Endometrial microvascular endothelial cells (primary cell): ENCODE measurements around the gene ADORA2B. TPM values are rescaled to one million over a fixed set of nuclear protein-coding genes. Genes with fewer than 3 reads are reported as not detected.

Experiments
- in situ Hi-C: cut with HindIII; loops from 2 replicates; pipeline ENCODE4 v1.10.0; 2017; ENCODE audit warnings: low sequenced_read_pairs, low pct_unique_long_range_greater_than_20kb; ENCODE audit errors: inconsistent ontology term
- total RNA-seq: library from RNA; depleted of rRNA; stranded (reverse); fragments of >200 nt; gene quantifications from one replicate; pipeline ENCODE4 v1.2.3, GENCODE V29; 2015; ENCODE audit errors: inconsistent ontology term

Gene ADORA2B
- total RNA-seq, 1 donor from 2014 or later, result 47.8 TPM

DNA sequence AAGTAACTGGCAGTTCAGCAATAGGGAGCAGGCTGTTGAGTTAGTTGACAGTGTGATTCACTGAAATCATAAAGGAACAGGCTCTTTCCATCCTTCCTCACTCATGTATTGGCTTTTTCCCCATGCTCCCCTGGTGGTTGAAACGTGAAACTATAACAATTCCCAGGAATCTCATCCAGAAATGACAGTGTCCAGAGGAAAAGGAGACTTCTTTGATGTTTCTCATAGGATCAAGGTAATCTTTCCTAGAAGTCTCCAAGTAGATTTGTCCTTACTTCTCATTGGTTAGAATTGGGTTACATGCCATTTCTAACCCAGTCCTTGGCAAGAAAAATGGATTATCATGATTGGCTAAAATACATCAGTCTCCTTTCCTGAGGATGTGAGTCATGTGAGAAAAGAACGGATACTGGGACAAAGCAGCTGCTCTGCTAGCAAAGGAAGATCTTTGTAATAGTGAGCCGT, 69.0 kb downstream of the ADORA2B start:
- in situ Hi-C loops, result no loop called here

GRCh38 chr17:16019347-16019746, 74.4 kb downstream of the ADORA2B start:
- in situ Hi-C loops, result no loop called here

DNA sequence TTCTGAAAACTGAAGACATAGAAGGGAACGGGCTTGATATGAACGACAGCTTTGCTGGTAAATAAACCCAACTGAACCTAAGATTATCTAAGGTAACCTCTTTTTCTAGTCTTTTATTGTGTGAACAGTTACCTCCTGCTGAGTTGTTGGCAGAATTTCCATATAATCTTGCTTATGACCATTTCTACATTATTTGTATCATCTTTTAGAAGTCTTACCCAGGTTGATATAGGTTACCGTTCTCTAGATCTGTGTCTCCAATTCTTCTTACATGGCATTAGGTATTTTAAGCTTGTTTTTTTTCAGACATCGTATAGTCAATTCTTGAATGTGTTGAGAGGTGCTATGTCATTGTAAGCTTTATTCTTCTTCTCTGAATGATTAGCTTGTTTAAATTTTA, 79.0 kb downstream of the ADORA2B start:
- in situ Hi-C loops, result no loop called here

DNA sequence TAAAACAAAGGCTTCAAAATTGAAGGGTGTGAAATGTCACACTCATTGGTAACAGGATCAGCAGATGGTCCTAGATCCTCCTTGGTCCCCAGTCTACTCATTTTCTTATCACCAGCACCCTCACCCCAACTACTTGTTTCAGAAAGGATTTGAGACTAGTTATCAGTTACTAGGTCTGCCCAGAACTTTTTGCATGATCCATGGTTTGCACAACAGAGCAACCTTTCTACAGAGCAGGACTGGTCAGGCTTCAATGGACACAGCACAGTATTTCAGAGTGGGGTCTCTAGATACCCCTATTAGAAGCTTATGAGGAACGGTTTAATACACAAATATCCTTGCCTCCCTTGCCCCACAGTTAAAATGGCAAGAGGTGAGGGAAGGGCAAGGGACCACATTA, 80.3 kb downstream of the ADORA2B start:
- in situ Hi-C loops, result no loop called here

Other genes with a start within 250 kb of the ADORA2B start
- gene ZNF286A, start 245.4 kb upstream of the ADORA2B start, total RNA-seq, result 32.4 TPM
- gene TBC1D26, start 212.8 kb upstream of the ADORA2B start, total RNA-seq, result not detected
- gene ZSWIM7, start 54.6 kb downstream of the ADORA2B start, total RNA-seq, result 28.3 TPM
- 30.6 TPM for gene TTC19, start 54.7 kb downstream of the ADORA2B start, total RNA-seq